GM10248 (cell line): ENCODE data around the gene FAM200B.

ENCODE experiments used
- CTCF ChIA-PET: fragments of 300-600 bp; sonication (Branson Sonifier 250); formaldehyde crosslinking; extraction: SDS; loops from one replicate; lab custom pipeline; 2021; ENCODE audit warnings: antibody characterized with exemption; lab: Yijun Ruan, JAX
- POLR2A ChIA-PET: fragments of 350-650 bp; sonication (Branson Sonifier 250); formaldehyde crosslinking; extraction: SDS; loops from one replicate; lab custom pipeline; 2020; ENCODE audit warnings: antibody characterized with exemption; lab: Yijun Ruan, JAX
- DNase-seq: peaks from one replicate; pipeline ENCODE4 v3.0.0; 2012; ENCODE audit errors: extremely low spot score
- TF ChIP-seq, protein P1 (sequence below): IDR thresholded peaks from 2 replicates; pipeline ENCODE4 v1.5.1; 2012; ENCODE audit warnings: mild to moderate bottlenecking, low read depth; ENCODE audit errors: extremely low read depth, missing control alignments, control extremely low read depth

Gene FAM200B

DNA sequence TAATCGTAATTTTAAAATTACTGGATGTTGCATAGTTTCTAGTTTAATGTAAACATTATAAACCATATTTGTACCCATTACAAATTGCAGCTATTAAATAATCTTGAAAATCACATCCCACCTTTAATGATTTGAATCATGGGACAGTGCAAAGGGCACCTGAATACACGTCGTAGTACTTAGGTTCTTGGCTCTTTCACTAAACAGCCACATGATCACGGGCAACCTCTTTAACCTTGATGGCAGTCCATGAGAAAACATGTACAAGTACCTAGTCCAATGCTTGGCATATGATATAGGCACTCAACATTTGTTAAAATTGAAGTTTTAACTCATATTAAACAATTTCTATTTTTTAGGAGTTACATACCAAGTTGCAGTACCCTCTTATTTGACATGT is 14.6 kb upstream of the FAM200B start:
- TF ChIP-seq, protein P1, sequence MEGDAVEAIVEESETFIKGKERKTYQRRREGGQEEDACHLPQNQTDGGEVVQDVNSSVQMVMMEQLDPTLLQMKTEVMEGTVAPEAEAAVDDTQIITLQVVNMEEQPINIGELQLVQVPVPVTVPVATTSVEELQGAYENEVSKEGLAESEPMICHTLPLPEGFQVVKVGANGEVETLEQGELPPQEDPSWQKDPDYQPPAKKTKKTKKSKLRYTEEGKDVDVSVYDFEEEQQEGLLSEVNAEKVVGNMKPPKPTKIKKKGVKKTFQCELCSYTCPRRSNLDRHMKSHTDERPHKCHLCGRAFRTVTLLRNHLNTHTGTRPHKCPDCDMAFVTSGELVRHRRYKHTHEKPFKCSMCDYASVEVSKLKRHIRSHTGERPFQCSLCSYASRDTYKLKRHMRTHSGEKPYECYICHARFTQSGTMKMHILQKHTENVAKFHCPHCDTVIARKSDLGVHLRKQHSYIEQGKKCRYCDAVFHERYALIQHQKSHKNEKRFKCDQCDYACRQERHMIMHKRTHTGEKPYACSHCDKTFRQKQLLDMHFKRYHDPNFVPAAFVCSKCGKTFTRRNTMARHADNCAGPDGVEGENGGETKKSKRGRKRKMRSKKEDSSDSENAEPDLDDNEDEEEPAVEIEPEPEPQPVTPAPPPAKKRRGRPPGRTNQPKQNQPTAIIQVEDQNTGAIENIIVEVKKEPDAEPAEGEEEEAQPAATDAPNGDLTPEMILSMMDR = no peak
- POLR2A ChIA-PET = no interaction called here
- CTCF ChIA-PET = no interaction called here
- DNase-seq = no peak

DNA sequence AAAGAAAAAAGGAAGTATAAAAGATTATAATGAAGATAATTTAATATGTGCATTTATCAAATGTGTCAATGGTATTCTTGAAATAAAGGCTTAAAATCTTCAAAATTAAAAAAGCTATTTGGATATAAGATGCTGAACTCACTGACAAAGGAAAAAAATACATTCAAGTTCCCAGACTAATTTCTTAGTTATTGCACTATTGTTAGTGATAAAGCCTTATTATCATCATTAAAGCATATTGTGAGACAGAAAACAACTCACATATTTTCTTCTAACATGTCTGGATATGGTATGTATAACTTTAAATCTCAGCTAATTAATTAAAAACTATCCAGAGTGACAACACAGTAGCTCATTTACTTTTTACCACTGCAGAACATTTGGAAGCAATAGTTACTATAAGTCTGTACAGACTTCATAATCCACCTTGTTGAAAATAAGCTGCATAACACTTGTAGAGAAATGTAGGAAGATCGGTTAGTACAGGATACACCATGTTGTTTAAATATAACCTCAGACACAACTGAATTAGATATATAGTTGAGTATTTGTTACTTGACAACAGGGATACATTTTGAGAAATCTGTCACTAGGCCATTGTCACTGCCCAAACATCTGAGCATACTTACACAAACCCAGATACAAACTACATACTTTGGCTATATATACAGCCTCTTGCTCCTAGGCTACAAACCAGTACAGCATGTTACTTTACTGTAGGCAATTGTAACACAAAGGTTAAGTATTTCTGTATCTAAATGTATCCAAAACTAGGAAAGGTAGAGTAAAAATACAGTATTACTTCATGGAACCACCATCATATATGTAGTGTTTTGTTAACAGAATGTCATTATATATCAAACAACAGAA is 12.8 kb upstream of the FAM200B start:
- ChIA-PET POLR2A (no interaction called here), CTCF (interaction anchor here (0.9 kb wide), 1 partner anchor 14 kb away, joined by 4 read pairs; the partner anchor contains the start of gene FBXL5)
- TF ChIP-seq, protein P1 = no peak
- DNase-seq = no peak

DNA sequence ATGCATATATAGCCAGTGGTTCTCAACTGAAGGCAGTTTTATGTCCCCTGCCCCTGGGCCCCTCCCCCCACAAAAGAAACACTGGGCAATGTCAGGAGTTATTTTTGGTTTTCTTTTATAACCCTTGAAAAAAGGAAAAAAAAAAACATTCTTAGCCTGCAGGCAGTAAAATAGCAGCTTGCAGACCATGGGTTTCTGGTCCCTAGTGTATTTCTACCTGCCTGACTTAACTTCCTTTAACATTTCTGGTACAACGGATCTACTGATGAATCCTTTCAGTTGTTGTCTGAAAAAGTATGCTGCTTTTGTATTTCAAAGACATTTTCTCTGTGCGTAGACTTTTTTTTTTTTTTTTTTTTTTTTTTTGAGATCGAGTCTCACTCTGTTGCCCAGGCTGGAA is 11.1 kb upstream of the FAM200B start:
- ChIA-PET POLR2A (no interaction called here), CTCF (interaction anchor here (0.9 to 1.6 kb wide), 5 partner anchors 8 to 19 kb away, joined by 3 to 6 read pairs (median 3); no protein-coding TSS in a partner anchor)
- TF ChIP-seq, protein P1 = no peak
- DNase-seq = no peak

DNA sequence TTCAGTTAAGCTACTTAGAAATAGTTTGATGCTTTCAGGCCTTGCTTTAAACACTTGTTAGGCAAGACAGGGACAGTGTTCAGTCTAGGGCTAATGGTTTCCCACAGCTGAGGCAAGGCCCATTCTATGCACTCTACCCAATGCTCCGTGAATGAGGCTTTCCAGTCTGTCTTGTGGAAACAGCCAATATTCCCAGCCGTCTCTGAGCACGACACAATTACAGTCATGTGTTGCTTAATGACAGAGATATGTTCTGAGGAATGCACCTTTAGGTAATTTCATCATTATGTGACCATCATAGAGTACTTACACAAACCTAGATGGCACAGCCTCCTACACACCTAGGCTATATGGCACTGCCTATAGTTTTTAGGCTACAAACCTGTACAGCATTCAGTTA is 9.5 kb upstream of the FAM200B start:
- no peak for DNase-seq
- ChIA-PET CTCF (interaction anchor here (1.0 to 2.3 kb wide), 5 partner anchors 9 to 15 kb away, joined by 3 to 7 read pairs (median 6); no protein-coding TSS in a partner anchor), POLR2A (interaction anchor here (1.4 kb wide), 1 partner anchor 9 kb away, joined by 3 read pairs; the partner anchor contains the start of gene FAM200B)
- TF ChIP-seq, protein P1 = no peak

DNA sequence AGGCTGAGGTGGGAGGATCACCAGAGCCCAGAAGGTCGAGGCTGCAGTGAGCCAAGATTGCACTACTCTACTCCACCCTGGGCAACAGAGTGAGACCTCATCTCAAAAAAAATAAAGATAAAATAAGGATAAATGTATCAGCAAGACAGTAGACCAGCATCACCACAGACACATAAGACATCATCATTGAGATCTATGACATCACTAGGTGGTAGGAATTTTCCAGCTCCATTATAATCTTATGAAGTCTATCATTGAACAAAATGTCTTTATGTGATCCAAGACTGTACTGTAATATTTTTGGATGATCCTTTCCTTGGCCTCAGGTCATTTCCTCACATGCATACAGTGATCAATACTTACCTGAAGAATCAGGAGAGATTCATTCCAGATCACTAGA is 8.3 kb upstream of the FAM200B start:
- DNase-seq = no peak
- CTCF ChIA-PET = interaction anchor here (1.0 to 2.3 kb wide), 4 partner anchors 10 to 19 kb away, joined by 3 to 9 read pairs (median 5); no protein-coding TSS in a partner anchor
- POLR2A ChIA-PET = interaction anchor here (1.4 kb wide), 1 partner anchor 8 kb away, joined by 3 read pairs; the partner anchor contains the start of gene FAM200B
- TF ChIP-seq, protein P1 = no peak

DNA sequence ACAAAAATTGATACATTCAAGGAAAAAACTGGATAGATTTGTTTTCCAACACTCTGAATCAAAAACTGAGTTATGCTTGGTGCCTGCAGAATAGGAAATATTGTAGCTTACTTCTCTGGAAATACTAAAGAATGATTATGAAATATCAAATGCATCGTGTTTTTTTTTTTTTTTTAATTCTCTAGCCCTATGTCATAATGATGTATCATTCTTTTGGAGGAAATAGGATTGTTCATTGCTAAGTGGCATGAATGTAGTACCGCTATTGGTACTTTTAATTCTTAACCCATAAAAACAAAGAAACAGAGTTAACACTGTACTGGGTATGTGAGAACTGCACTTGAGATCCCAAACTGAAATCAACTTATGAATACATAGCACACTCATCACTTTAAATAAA is 7.6 kb upstream of the FAM200B start:
- ChIA-PET POLR2A (no interaction called here), CTCF (interaction anchor here (1.4 to 2.3 kb wide), 4 partner anchors 12 to 20 kb away, joined by 3 to 9 read pairs (median 5); no protein-coding TSS in a partner anchor)
- DNase-seq = no peak
- TF ChIP-seq, protein P1 = no peak
